Measurements from ENCODE around the gene MACROD2.

GRCh38 chr20:14830899-14831298 is 835.6 kb downstream of the MACROD2 start:
- TF ChIP-seq, protein P1, sequence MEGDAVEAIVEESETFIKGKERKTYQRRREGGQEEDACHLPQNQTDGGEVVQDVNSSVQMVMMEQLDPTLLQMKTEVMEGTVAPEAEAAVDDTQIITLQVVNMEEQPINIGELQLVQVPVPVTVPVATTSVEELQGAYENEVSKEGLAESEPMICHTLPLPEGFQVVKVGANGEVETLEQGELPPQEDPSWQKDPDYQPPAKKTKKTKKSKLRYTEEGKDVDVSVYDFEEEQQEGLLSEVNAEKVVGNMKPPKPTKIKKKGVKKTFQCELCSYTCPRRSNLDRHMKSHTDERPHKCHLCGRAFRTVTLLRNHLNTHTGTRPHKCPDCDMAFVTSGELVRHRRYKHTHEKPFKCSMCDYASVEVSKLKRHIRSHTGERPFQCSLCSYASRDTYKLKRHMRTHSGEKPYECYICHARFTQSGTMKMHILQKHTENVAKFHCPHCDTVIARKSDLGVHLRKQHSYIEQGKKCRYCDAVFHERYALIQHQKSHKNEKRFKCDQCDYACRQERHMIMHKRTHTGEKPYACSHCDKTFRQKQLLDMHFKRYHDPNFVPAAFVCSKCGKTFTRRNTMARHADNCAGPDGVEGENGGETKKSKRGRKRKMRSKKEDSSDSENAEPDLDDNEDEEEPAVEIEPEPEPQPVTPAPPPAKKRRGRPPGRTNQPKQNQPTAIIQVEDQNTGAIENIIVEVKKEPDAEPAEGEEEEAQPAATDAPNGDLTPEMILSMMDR (IDR thresholded peaks at IDR 0.05) = no peak
- no peak for TF ChIP-seq POLR2AphosphoS5 (IDR thresholded peaks at IDR 0.05)
- TF ChIP-seq POLR2A (IDR thresholded peaks at IDR 0.05) = no peak
